GM12878 (cell line): Measurements from ENCODE around the gene MNAT1. TPM values are rescaled to one million over a fixed set of nuclear protein-coding genes. Genes with fewer than 3 reads are reported as not detected.

Experiments
- ATAC-seq: fragments of 200-7000 bp; cut with Tn5 transposase; 3 replicates; pipeline ENCODE4 v1.9.1; 2020; ENCODE audit warnings: mild to moderate bottlenecking, moderate library complexity
- BruUV-seq: library from RNA; stranded (reverse); fragments of 400-500 nt; replicated peaks from 2 replicates; lab custom pipeline; 2021; lab: Mats Ljungman, UMichigan
- CTCF ChIA-PET: fragments of 300-600 bp; sonication (Branson Sonifier 250); formaldehyde crosslinking; extraction: SDS; loops from one replicate; lab custom pipeline; 2021; ENCODE audit warnings: inconsistent platforms; lab: Yijun Ruan, JAX
- POLR2A ChIA-PET: fragments of 350-600 bp; formaldehyde crosslinking; extraction: SDS; loops from one replicate; lab custom pipeline; 2021; ENCODE audit warnings: inconsistent platforms; lab: Charles Lee
- RAD21 ChIA-PET: fragments of 300-600 bp; sonication (Branson Sonifier 250); formaldehyde crosslinking; loops from one replicate; lab custom pipeline; 2023; ENCODE audit warnings: antibody characterized with exemption; ENCODE audit not compliant: unreplicated experiment; lab: Charles Lee
- SMC1A ChIA-PET: fragments of 300-600 bp; sonication (Branson Sonifier 250); formaldehyde crosslinking; loops from one replicate; lab custom pipeline; 2023; ENCODE audit not compliant: unreplicated experiment, uncharacterized antibody; lab: Charles Lee
- DNase-seq: peaks from one replicate; pipeline ENCODE4 v3.0.0-alpha.2; 2011; ENCODE audit warnings: low read depth, low spot score
- FAIRE-seq: peaks from 3 replicates; lab custom pipeline; 2011; peaks lifted over from hg19 to GRCh38; lab: Jason Lieb, UNC
- H2AFZ ChIP-seq: 2 replicates; pipeline ENCODE4 v1.6.0; 2011; ENCODE audit warnings: low read depth, low read length, control low read depth; ENCODE audit not compliant: control insufficient read depth
- H3K27ac ChIP-seq: 2 replicates; pipeline ENCODE4 v1.5.1; 2011; ENCODE audit warnings: control low read depth; ENCODE audit not compliant: control insufficient read depth, insufficient read depth
- H3K27me3 ChIP-seq, 2 experiments: replicated peaks in 1 of 2; 2 replicates each; pipeline versions ENCODE4 v1.6.0 to v1.6.1; 2011; ENCODE audit warnings: low read length in 1 of 2; ENCODE audit not compliant: control insufficient read depth in 2 of 2, insufficient read depth in 2 of 2
- H3K36me3 ChIP-seq, 2 experiments: 2 replicates each; pipeline ENCODE4 v1.5.1; 2011; ENCODE audit warnings: low read length in 1 of 2; ENCODE audit not compliant: control insufficient read depth in 2 of 2, insufficient read depth in 2 of 2
- H3K4me1 ChIP-seq: 2 replicates; pipeline ENCODE4 v1.6.1; 2011; ENCODE audit warnings: mild to moderate bottlenecking, low read length, moderate library complexity, mixed read lengths; ENCODE audit not compliant: control insufficient read depth, insufficient read depth
- H3K4me2 ChIP-seq: 2 replicates; pipeline ENCODE4 v1.6.0; 2011; ENCODE audit warnings: control low read depth; ENCODE audit not compliant: control insufficient read depth, insufficient read depth
- H3K4me3 ChIP-seq: fragments of 200-600 bp; sonication (generic); 2 replicates; pipeline ENCODE4 v1.5.1; 2016
- H3K79me2 ChIP-seq: 2 replicates; pipeline ENCODE4 v1.6.0; 2011; ENCODE audit warnings: low read length; ENCODE audit not compliant: control insufficient read depth, insufficient read depth
- H3K9ac ChIP-seq: 2 replicates; pipeline ENCODE4 v1.8.0; 2011; ENCODE audit warnings: low read length, control low read depth, mixed read lengths; ENCODE audit not compliant: control insufficient read depth, insufficient read depth
- H3K9me3 ChIP-seq: replicated peaks from 3 replicates; pipeline ENCODE4 v1.5.1; 2011; ENCODE audit warnings: mild to moderate bottlenecking, low read length; ENCODE audit not compliant: control insufficient read depth, insufficient read depth
- H4K20me1 ChIP-seq: 2 replicates; pipeline ENCODE4 v1.6.0; 2011; ENCODE audit not compliant: control insufficient read depth, insufficient read depth
- CREB1 ChIP-seq: IDR thresholded peaks from 2 replicates; pipeline ENCODE4 v1.6.1; 2012; ENCODE audit warnings: low read depth, mild to moderate bottlenecking, inconsistent platforms
- HDGF ChIP-seq: fragments of 450-650 bp; IDR thresholded peaks from 2 replicates; pipeline ENCODE4 v1.6.1; 2016; ENCODE audit warnings: antibody characterized with exemption
- IKZF2 ChIP-seq, 2 experiments: fragments of 450-650 bp; IDR thresholded peaks; 2 replicates each; pipeline ENCODE4 v1.6.1; 2017; ENCODE audit warnings: mild to moderate bottlenecking in 2 of 2, moderate library complexity in 2 of 2
- NFXL1 ChIP-seq: fragments of 450-650 bp; IDR thresholded peaks from 2 replicates; pipeline ENCODE4 v1.6.1; 2017; ENCODE audit warnings: antibody characterized with exemption, mild to moderate bottlenecking, borderline replicate concordance
- POLR2A ChIP-seq: IDR thresholded peaks from 2 replicates; pipeline ENCODE4 v1.6.1; 2011; ENCODE audit warnings: low read depth, mild to moderate bottlenecking, low read length
- POLR2AphosphoS5 ChIP-seq: IDR thresholded peaks from 2 replicates; pipeline ENCODE4 v1.6.1; 2011; ENCODE audit warnings: mild to moderate bottlenecking, low read length, inconsistent platforms
- RAD51 ChIP-seq: fragments of 450-650 bp; IDR thresholded peaks from 2 replicates; pipeline ENCODE4 v1.6.1; 2016; ENCODE audit warnings: moderate library complexity, mild to moderate bottlenecking, inconsistent platforms
- RCOR1 ChIP-seq: conservative IDR thresholded peaks from 2 replicates; pipeline ENCODE4 v1.6.1; 2012; ENCODE audit warnings: low read depth, low read length, improper control_type of control experiment
- RUNX3 ChIP-seq: IDR thresholded peaks from 2 replicates; pipeline ENCODE4 v1.6.1; 2012; ENCODE audit warnings: low read length, inconsistent platforms
- SKIL ChIP-seq: fragments of 450-650 bp; IDR thresholded peaks from 2 replicates; pipeline ENCODE4 v1.6.1; 2017; ENCODE audit warnings: mild to moderate bottlenecking, low read depth, inconsistent platforms; ENCODE audit not compliant: poor library complexity, severe bottlenecking
- SREBF2 ChIP-seq: IDR thresholded peaks from 2 replicates; pipeline ENCODE4 v1.6.1; 2012; ENCODE audit warnings: mild to moderate bottlenecking, low read length
- SRF ChIP-seq, 2 experiments: IDR thresholded peaks; 2 replicates each; pipeline ENCODE4 v1.6.1; 2011; ENCODE audit warnings: low read depth in 2 of 2, low read length in 2 of 2, mild to moderate bottlenecking in 1 of 2, moderate library complexity in 1 of 2
- TAF1 ChIP-seq: IDR thresholded peaks from 2 replicates; pipeline ENCODE4 v1.6.1; 2011; ENCODE audit warnings: mild to moderate bottlenecking, low read depth, low read length, borderline replicate concordance
- TCF7 ChIP-seq: IDR thresholded peaks from 2 replicates; pipeline ENCODE4 v1.6.1; 2014; ENCODE audit warnings: antibody characterized with exemption, borderline replicate concordance
- YBX1 ChIP-seq: fragments of 450-650 bp; IDR thresholded peaks from 2 replicates; pipeline ENCODE4 v1.6.1; 2016; ENCODE audit warnings: antibody characterized with exemption
- ZBED1 ChIP-seq: IDR thresholded peaks from 2 replicates; pipeline ENCODE4 v1.6.1; 2016; ENCODE audit warnings: borderline replicate concordance
- ZNF207 ChIP-seq: fragments of 450-650 bp; IDR thresholded peaks from 2 replicates; pipeline ENCODE4 v1.6.1; 2014; ENCODE audit warnings: antibody characterized with exemption, mild to moderate bottlenecking, borderline replicate concordance
- WGBS: methylation state at CpG from one replicate; pipeline ENCODE4 v1.1.6; 2016; ENCODE audit warnings: low lambda C conversion rate; ENCODE audit not compliant: insufficient replicate concordance, insufficient coverage; ENCODE audit errors: missing lambda C conversion rate; 5-methylcytosine and 5-hydroxymethylcytosine counted together
- in situ Hi-C: fragments of 300-500 bp; cut with MboI; formaldehyde crosslinking; loops from 9 replicates; pipeline ENCODE4 v1.14.3; 2018; ENCODE audit warnings: mixed read lengths
- intact Hi-C: fragments of 100-400 bp; cut with micrococcal nuclease; formaldehyde crosslinking; loops from one replicate; pipeline ENCODE4 v1.14.2; 2022; ENCODE audit not compliant: unreplicated experiment
- polyA plus RNA-seq, 11 experiments: library from polyadenylated mRNA; depleted of rRNA in 4 of 11; unstranded in 6 of 11; stranded (reverse) in 5 of 11; fragments of >200 nt; fragmentation: Nextera tagmentation in 4 of 11; fragmentation: Illumina TruSeq in 1 of 11; extraction: Ambion mirVana in 4 of 11; extraction: Trizol in 1 of 11; gene quantifications; 1 replicate in 1 of 11; 2 replicates in 10 of 11; pipeline versions ENCODE4 v1.2.1 to v1.2.3, GENCODE V29; 2011 to 2016; ENCODE audit warnings: inconsistent platforms in 2 of 11, missing spikeins in 2 of 11, low read depth in 1 of 11
- total RNA-seq, 4 experiments: library from RNA; depleted of rRNA in 3 of 4; stranded (reverse); fragments of >200 nt in 3 of 4; fragmentation: Illumina TruSeq in 1 of 4; extraction: Trizol in 1 of 4; gene quantifications; 2 replicates each; pipeline versions ENCODE4 v1.2.1 to v1.2.3, GENCODE V29; 2013 to 2021
- TF ChIP-seq, protein P1 (sequence below): IDR thresholded peaks from 2 replicates; pipeline ENCODE4 v1.6.1; 2012; ENCODE audit warnings: low read depth, low read length, improper control_type of control experiment
- TF ChIP-seq, protein P2 (sequence below): IDR thresholded peaks from 2 replicates; pipeline ENCODE4 v1.6.1; 2011; ENCODE audit warnings: low read depth, low read length, improper control_type of control experiment, borderline replicate concordance

MNAT1 gene
- total and polyA plus RNA-seq, 10 of the 15 experiments (the other 5 are each of a cell fraction or from before 2014, with no cell fraction given), result 26.5 to 67.4 (median 40.8) TPM

DNA sequence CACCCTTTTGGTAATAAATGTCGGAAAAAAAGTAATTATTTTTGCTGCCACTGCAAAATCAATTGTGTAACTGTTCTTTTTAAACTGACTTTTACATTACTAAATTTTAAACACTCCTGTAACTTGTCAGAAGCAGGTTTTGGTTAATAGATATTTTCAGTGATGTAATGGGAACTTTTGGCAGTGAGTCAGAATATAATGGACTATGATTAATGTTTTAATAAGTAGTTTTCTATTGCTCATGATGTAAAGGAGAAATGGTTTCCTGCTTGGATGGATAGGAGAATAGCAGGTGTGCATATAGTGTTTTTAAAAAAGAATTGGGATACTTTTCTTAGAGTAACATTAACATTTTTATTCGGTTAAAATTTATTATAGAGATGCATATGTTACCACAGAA lies 187.5 kb downstream of the MNAT1 start:
- ChIA-PET POLR2A (no interaction called here), RAD21 (no interaction called here)

More for the DNA sequence above, 187.5 kb downstream of the MNAT1 start:
- ChIA-PET CTCF (no interaction called here), SMC1A (no interaction called here)
- Histone ChIP-seq H3K9ac (no peak overlapping the region), H3K79me2 (no peaks in the 10 kb centered on the region), H3K4me1 (peaks cover 6% of the 10 kb centered on the region; the same call in 1 of the 2 replicates), H3K9me3 (no peaks in the 10 kb centered on the region), H3K27me3 (no peaks in the 10 kb centered on the region), H3K4me2 (no peak overlapping the region), H2AFZ (no peak overlapping the region), H3K36me3 (no peaks in the 10 kb centered on the region), H3K27ac (no peak overlapping the region), H3K4me3 (no peak overlapping the region), H4K20me1 (no peaks in the 10 kb centered on the region)
- ATAC-seq (no peak), FAIRE-seq (no peak), DNase-seq (no peak)
- in situ Hi-C loops (no loop called here), intact Hi-C loops (no loop called here)
- TF ChIP-seq SKIL (no peak), TAF1 (no peak), HDGF (no peak), NFXL1 (no peak), POLR2A (no peak), RCOR1 (no peak), TCF7 (no peak), RAD51 (no peak), ZBED1 (no peak), ZNF207 (no peak), YBX1 (no peak), CREB1 (no peak), POLR2AphosphoS5 (no peak), SRF (IDR thresholded peaks at IDR 0.05; ENCODE audit: low read depth in 2 of 2, low read length in 2 of 2) (no peak), SREBF2 (no peak), RUNX3 (no peak), IKZF2 (IDR thresholded peaks at IDR 0.05) (no peak)
- TF ChIP-seq, protein P1, sequence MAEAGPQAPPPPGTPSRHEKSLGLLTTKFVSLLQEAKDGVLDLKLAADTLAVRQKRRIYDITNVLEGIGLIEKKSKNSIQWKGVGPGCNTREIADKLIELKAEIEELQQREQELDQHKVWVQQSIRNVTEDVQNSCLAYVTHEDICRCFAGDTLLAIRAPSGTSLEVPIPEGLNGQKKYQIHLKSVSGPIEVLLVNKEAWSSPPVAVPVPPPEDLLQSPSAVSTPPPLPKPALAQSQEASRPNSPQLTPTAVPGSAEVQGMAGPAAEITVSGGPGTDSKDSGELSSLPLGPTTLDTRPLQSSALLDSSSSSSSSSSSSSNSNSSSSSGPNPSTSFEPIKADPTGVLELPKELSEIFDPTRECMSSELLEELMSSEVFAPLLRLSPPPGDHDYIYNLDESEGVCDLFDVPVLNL, result no peak
- TF ChIP-seq, protein P2, sequence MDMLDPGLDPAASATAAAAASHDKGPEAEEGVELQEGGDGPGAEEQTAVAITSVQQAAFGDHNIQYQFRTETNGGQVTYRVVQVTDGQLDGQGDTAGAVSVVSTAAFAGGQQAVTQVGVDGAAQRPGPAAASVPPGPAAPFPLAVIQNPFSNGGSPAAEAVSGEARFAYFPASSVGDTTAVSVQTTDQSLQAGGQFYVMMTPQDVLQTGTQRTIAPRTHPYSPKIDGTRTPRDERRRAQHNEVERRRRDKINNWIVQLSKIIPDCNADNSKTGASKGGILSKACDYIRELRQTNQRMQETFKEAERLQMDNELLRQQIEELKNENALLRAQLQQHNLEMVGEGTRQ, result no peak
- 95% methylated on average over 2 of the region's 2 CpGs for WGBS
- BruUV-seq, result no TSS peak
